Measurements from ENCODE around the gene MPDU1.

MPDU1 gene

GRCh38 chr17:7583253-7584109, at the start of gene MPDU1:
Gene MPDU1 (plus strand): TSS chr17:7583852. CDS start chr17:7583863, 11 bp downstream.
- peak; percentile 98 for DNase-seq

DNA sequence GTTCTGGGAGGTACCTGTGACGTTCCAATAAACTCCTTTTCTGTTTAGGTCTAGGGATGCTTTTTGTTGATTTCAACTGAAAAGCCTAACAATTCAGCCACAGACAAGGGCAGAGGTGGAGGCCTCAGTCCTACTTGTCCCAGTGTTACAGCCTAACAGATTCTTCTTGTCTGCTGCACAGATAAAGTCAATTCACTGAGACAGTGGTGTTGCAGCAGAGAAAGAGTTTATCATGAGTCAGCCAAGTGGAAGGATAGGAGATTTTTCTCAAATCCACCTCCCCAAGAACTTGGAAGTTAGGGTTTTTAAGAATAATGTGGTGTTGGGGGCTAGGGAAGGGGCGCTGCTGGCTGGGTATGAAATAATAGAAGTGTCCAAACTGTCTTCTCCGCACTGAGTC, 45.6 kb upstream of the MPDU1 start:
- DNase-seq: no peak

DNA sequence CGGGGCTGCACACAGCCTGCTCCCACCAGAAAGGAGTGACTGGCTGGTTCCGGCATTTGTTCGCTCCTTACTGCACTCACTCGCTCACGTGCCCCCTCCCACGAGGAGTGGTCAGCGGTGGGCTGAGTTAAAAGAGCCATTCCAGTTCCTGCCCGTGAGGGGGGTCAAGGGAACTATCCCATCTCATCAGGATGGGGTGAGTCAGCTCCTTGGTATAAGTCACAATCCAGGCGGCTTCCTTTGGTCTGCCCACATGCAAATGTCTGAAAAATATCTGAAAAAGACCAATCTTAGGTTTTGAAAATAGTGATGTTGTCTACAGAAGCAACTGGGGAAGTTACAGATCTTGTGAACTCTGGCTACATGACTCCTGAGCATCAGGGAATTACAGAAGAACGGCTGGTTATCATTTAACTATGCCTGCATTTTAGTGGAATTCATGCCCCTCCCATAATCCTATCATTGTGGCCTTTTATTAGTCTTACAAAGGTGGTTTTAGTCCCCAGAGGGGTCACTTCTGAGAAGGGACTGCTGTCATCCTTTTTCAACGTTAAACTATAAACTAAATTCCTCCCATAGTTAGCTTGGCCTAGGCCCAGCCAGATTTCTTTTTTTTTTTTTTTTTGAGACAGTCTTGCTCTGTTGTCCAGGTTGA, 44.6 kb upstream of the MPDU1 start:
- no peak for DNase-seq

DNA sequence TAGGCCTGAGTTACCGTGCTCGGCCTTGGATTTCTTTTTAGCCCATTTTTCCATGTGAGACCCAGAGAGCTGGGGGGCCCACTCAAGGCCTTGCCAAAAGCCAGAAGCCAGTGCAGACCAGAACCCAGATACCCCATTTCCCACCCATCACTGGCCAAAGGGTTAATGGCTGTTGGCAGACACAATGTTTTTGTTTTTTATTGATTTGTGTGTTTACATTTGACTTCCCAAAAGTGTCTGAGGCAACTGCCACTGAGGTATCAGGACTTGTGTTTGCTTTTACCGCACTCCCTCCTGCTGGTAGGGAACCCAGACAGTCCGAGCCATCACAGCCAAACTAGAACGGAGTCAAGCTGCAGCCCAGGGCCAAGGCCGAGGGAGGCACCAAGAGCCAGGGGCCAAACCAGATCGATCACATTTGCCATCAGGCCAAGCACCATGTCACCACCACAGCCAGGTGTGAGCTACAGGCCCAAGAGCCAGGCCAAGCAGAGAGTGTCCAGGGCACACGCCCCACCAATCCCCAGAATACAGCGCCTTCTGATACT, 42.5 kb upstream of the MPDU1 start:
- DNase-seq: no peak

GRCh38 chr17:7544911-7545310, 38.7 kb upstream of the MPDU1 start:
- no peak for DNase-seq

- DNase-seq: peak; percentile 64
Measured at GRCh38 chr17:7548585-7549400, 34.9 kb upstream of the MPDU1 start, which contains the start of gene TNFSF12. Gene TNFSF12 (plus strand): TSS chr17:7549058. CDS start chr17:7549154, 96 bp downstream.

DNA sequence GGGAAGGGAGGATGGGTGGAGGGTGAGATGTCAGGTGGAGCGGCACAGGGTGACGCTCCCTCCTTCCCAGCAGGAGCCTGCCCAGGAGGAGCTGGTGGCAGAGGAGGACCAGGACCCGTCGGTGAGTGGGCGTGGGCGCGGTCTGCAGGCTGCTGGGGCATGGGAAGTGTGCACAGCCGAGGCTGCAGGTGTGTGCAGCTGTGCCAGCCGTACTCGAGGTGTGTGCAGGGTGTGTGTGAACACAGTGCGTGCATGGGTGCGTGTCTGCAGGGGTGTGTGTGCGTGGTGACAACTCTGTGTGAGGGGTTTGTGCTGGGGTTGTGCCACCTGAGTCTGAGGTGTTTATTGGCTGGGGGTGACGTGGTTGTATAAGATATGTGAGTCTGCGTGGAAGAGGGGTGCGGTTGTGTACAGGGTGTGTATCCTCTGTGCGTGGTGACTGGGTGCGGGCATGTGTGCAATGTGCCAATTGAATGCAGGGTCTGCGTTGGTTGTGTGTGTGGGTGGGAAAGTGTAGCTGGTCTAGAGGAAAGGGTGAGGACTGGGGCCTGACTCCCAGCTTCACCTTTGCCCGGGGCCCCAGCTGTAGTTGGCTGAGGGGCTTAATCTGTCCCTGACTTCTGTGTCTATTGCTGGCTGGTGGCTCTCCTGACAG, 34.1 kb upstream of the MPDU1 start:
- peak; percentile 63 for DNase-seq

GRCh38 chr17:7550344-7550743, 33.3 kb upstream of the MPDU1 start:
- no peak for DNase-seq

GRCh38 chr17:7551396-7551795, 32.3 kb upstream of the MPDU1 start:
- DNase-seq: no peak

DNA sequence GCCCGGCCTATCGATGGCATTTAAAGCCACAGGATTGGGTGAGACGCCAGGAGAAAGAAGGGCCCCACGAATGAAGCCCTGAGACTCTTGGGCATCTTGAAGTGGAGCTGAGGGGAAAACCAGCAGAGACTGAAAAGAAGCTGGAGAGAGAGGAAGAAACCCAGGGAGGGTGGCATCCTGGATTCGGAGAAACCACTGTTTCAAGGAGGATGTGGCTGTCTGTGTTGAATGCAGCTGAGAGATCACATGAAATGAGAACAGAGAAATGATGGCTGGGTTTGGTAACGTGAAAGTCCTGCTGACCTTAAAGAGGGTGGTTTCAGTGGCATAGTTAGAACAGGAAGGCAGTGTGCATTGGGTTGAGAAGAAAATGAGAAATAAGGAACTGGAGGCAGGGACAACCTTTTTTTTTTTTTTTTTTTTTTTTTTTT, 31.0 kb upstream of the MPDU1 start:
- peak; percentile 26 for DNase-seq

- DNase-seq: no peak
Measured at GRCh38 chr17:7553356-7553755, 30.3 kb upstream of the MPDU1 start.

GRCh38 chr17:7555320-7555948, 28.2 kb upstream of the MPDU1 start:
- no peak for DNase-seq

DNA sequence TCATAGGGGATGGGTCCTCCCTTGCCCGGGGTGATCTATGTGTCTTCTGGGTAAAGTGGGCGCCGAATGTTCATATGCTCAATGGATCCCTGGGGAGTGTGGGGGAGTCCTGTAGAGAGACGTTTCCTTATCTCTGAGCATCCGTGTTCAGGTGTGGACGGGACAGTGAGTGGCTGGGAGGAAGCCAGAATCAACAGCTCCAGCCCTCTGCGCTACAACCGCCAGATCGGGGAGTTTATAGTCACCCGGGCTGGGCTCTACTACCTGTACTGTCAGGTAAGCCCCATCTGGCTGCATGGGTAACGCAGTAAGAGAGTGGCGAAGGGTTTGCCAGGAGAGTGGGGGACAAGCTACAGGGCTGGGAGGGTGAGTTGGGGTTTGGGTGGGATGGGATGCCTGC, 27.0 kb upstream of the MPDU1 start:
- no peak for DNase-seq

DNA sequence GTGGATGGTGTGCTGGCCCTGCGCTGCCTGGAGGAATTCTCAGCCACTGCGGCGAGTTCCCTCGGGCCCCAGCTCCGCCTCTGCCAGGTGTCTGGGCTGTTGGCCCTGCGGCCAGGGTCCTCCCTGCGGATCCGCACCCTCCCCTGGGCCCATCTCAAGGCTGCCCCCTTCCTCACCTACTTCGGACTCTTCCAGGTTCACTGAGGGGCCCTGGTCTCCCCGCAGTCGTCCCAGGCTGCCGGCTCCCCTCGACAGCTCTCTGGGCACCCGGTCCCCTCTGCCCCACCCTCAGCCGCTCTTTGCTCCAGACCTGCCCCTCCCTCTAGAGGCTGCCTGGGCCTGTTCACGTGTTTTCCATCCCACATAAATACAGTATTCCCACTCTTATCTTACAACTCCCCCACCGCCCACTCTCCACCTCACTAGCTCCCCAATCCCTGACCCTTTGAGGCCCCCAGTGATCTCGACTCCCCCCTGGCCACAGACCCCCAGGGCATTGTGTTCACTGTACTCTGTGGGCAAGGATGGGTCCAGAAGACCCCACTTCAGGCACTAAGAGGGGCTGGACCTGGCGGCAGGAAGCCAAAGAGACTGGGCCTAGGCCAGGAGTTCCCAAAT, 26.4 kb upstream of the MPDU1 start:
- DNase-seq: no peak

DNA sequence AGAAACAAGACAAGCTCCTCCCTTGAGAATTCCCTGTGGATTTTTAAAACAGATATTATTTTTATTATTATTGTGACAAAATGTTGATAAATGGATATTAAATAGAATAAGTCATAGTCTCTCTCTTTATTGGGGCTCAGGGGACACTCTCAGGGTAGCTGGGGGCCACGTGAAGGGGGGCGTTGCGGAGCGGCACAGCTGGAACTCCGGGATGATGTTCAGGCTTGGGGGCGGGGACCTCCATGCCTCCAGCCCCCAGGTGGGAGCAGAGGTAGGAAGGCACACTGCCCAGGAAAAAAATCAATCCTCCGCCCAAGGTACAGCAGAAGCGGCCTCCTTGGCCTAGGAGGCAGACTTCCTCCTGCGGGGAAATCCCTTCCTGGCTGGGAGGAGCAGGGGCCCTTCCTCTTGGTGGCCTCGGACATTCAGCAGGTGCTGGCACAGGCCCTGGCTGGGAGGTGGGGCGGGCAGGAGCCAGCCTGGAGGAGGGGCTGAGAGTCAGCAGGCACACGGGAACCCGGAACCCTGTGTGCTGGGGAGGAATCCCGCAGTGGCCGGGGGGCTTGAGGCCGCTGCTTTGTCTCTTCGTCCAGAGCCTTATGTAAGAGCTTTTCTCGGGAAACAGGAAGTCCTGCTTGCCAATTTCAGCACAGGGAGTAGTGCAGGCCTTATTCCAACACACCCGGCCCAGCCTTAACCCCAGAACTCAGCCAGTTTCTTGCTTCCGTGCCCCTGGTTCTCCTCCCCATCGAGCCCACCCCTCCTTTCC, 25.7 kb upstream of the MPDU1 start:
- peak; percentile 38 for DNase-seq

DNA sequence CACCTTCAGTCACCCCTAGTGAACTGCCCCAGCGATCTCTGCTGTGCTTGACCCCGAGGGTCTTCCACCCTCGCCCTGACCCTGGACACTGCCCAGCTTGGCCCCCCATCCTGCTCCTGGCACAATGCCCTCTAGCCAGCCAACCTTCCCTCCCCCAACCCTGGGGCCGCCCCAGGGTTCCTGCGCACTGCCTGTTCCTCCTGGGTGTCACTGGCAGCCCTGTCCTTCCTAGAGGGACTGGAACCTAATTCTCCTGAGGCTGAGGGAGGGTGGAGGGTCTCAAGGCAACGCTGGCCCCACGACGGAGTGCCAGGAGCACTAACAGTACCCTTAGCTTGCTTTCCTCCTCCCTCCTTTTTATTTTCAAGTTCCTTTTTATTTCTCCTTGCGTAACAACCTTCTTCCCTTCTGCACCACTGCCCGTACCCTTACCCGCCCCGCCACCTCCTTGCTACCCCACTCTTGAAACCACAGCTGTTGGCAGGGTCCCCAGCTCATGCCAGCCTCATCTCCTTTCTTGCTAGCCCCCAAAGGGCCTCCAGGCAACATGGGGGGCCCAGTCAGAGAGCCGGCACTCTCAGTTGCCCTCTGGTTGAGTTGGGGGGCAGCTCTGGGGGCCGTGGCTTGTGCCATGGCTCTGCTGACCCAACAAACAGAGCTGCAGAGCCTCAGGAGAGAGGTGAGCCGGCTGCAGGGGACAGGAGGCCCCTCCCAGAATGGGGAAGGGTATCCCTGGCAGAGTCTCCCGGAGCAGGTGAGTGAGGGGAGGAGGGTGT, 24.9 kb upstream of the MPDU1 start, which contains the start of gene TNFSF13:
Gene TNFSF13, plus strand, starts transcription at position 207 of the 776 bp plus-strand sequence. Its CDS starts 290 bp downstream, at position 497.
- DNase-seq: no peak

- no peak for DNase-seq
Measured at GRCh38 chr17:7559320-7560171, 24.1 kb upstream of the MPDU1 start.

GRCh38 chr17:7560172-7561027, 23.3 kb upstream of the MPDU1 start:
- peak; percentile 81 for DNase-seq

Measured in activated CD4-positive, alpha-beta T cell treated with anti-CD3 and anti-CD28 coated beads for 48 hours (primary cell).